Left ventricle myocardium inferior (tissue), 1 donor: ENCODE results near the gene GPR173. TPM values are rescaled to one million over a fixed set of nuclear protein-coding genes. Genes with fewer than 3 reads are reported as not detected.

Experiments
- DNase-seq: peaks from one replicate; pipeline ENCODE4 v3.0.0-alpha.2; 2020
- H3K27ac ChIP-seq: fragments of 200-600 bp; replicated peaks from 2 replicates; pipeline ENCODE4 v1.8.0; 2021
- H3K27me3 ChIP-seq: fragments of 200-600 bp; 2 replicates; pipeline ENCODE4 v1.8.0; 2021; ENCODE audit warnings: low read depth
- H3K36me3 ChIP-seq: fragments of 200-600 bp; 2 replicates; pipeline ENCODE4 v1.8.0; 2021
- H3K4me1 ChIP-seq: fragments of 200-600 bp; 2 replicates; pipeline ENCODE4 v1.8.0; 2021
- H3K4me3 ChIP-seq: fragments of 200-600 bp; 2 replicates; pipeline ENCODE4 v1.8.0; 2021; ENCODE audit warnings: mild to moderate bottlenecking, moderate library complexity
- H3K9me3 ChIP-seq: fragments of 200-600 bp; replicated peaks from 2 replicates; pipeline ENCODE4 v1.8.0; 2021
- CTCF ChIP-seq: fragments of 200-600 bp; IDR thresholded peaks from 2 replicates; pipeline ENCODE4 v1.8.0; 2021; ENCODE audit warnings: antibody characterized with exemption, mild to moderate bottlenecking, borderline replicate concordance
- intact Hi-C: fragments of 100-400 bp; cut with micrococcal nuclease; formaldehyde crosslinking; loops from one replicate; pipeline ENCODE4 v1.11.0; 2022
- total RNA-seq: library from RNA; stranded (reverse); fragmentation: NEBNext Ultra II Directional; extraction: Animal tissue kit (Norgen Biotek cat#: 25700); gene quantifications from one replicate; pipeline ENCODE4 v1.2.1, GENCODE V29; 2021
- donor health status: DM: no; HTN: yes; CAD: no; lungs with severe emphysema.

The GPR173 gene
- total RNA-seq, 1 donor from 2014 or later: 0.25 TPM

GRCh38 chrX:53126377-53126776, 77.8 kb downstream of the GPR173 start:
- no peak for DNase-seq

GRCh38 chrX:53128097-53128749, 79.6 kb downstream of the GPR173 start:
- Histone ChIP-seq H3K36me3 (no peaks in the 10 kb centered on the region), H3K9me3 (no peaks in the 10 kb centered on the region), H3K4me3 (no peak overlapping the region), H3K27ac (no peak overlapping the region), H3K4me1 (no peaks in the 10 kb centered on the region), H3K27me3 (no peaks in the 10 kb centered on the region)
- TF ChIP-seq CTCF: no peak
- intact Hi-C loops: no loop called here
- no peak for DNase-seq

More at GRCh38 chrX:53126377-53126776, 77.8 kb downstream of the GPR173 start:
- intact Hi-C loops: no loop called here
- no peaks in the 10 kb centered on the region for H3K4me1 ChIP-seq
- TF ChIP-seq CTCF: no peak
- H3K36me3 ChIP-seq: no peaks in the 10 kb centered on the region
- H3K9me3 ChIP-seq: no peaks in the 10 kb centered on the region
- no peak overlapping the region for H3K27ac ChIP-seq
- H3K4me3 ChIP-seq: no peak overlapping the region
- H3K27me3 ChIP-seq: no peaks in the 10 kb centered on the region

Other genes with a start within 250 kb of the GPR173 start
- gene XAGE5, start 237.5 kb upstream of the GPR173 start, total RNA-seq: not detected
- not detected for gene XAGE3, start 180.7 kb upstream of the GPR173 start, total RNA-seq
- gene FAM156B, start 151.5 kb upstream of the GPR173 start, total RNA-seq: 5.9 TPM
- 12.1 TPM for gene FAM156A, start 90.3 kb upstream of the GPR173 start, total RNA-seq
- gene TSPYL2, start 33.6 kb downstream of the GPR173 start, total RNA-seq: 37.0 TPM
- gene KANTR, start 45.4 kb downstream of the GPR173 start, total RNA-seq: 5.0 TPM
- gene KDM5C, start 176.4 kb downstream of the GPR173 start, total RNA-seq: 35.6 TPM
- 17.1 TPM for gene IQSEC2, start 232.8 kb downstream of the GPR173 start, total RNA-seq